GM18873 (cell line): Measurements from ENCODE around the gene GPRC5C.

ENCODE experiments used
- ATAC-seq: cut with Tn5 transposase; IDR thresholded peaks from one replicate; pipeline ENCODE4 v1.9.1; 2021; ENCODE audit warnings: mild to moderate bottlenecking, moderate library complexity, moderate number of reproducible peaks; ENCODE audit not compliant: unreplicated experiment, low FRiP score

GPRC5C gene

GRCh38 chr17:74431568-74432423 lies at the start of gene GPRC5C:
Gene GPRC5C, plus strand, starts transcription at chr17:74432088. Its CDS starts 7,689 bp downstream, at chr17:74439777.
- ATAC-seq: no peak

- ATAC-seq: no peak
Observed at GRCh38 chr17:74383141-74383540, 48.7 kb upstream of the GPRC5C start.

- ATAC-seq: no peak
Observed at GRCh38 chr17:74385201-74385600, 46.7 kb upstream of the GPRC5C start.

GRCh38 chr17:74386386-74386785 lies 45.5 kb upstream of the GPRC5C start:
- no peak for ATAC-seq

- ATAC-seq: no peak
Observed at GRCh38 chr17:74387365-74388218, 44.3 kb upstream of the GPRC5C start.

- ATAC-seq: no peak
Observed at GRCh38 chr17:74389084-74389753, 42.7 kb upstream of the GPRC5C start.

- no peak for ATAC-seq
Observed at GRCh38 chr17:74389937-74390679, 41.8 kb upstream of the GPRC5C start.

GRCh38 chr17:74390680-74391653 lies 40.9 kb upstream of the GPRC5C start:
- ATAC-seq: no peak

GRCh38 chr17:74391771-74392170 lies 40.1 kb upstream of the GPRC5C start:
- ATAC-seq: no peak

- ATAC-seq: no peak
Observed at GRCh38 chr17:74392848-74393247, 39.0 kb upstream of the GPRC5C start.

- no peak for ATAC-seq
Observed at GRCh38 chr17:74393346-74393942, 38.4 kb upstream of the GPRC5C start.

- ATAC-seq: no peak
Observed at GRCh38 chr17:74394275-74394950, 37.5 kb upstream of the GPRC5C start.

- ATAC-seq: no peak
Observed at GRCh38 chr17:74394977-74395376, 36.9 kb upstream of the GPRC5C start.

- ATAC-seq: no peak
Observed at GRCh38 chr17:74396567-74396966, 35.3 kb upstream of the GPRC5C start.

- ATAC-seq: no peak
Observed at GRCh38 chr17:74402048-74402447, 29.8 kb upstream of the GPRC5C start.

- no peak for ATAC-seq
Observed at GRCh38 chr17:74403512-74404137, 28.3 kb upstream of the GPRC5C start.

GRCh38 chr17:74404218-74404617 lies 27.7 kb upstream of the GPRC5C start:
- ATAC-seq: no peak

- no peak for ATAC-seq
Observed at GRCh38 chr17:74404789-74405188, 27.1 kb upstream of the GPRC5C start.
